HEK293 (cell line): ENCODE data around the gene PATE4.

Experiments used
- CTCF ChIP-seq: fragments of 450-650 bp; formaldehyde crosslinking; IDR thresholded peaks from 2 replicates; pipeline ENCODE4 v1.5.1; 2016; ENCODE audit warnings: missing biosample characterization, missing genetic modification characterization
- GLI4 ChIP-seq: fragments of 450-650 bp; formaldehyde crosslinking; IDR thresholded peaks from 2 replicates; pipeline ENCODE4 v1.5.1; 2016; ENCODE audit warnings: missing biosample characterization, missing genetic modification characterization
- KLF1 ChIP-seq: fragments of 450-650 bp; formaldehyde crosslinking; IDR thresholded peaks from 2 replicates; pipeline ENCODE4 v1.5.1; 2016; ENCODE audit warnings: missing biosample characterization, missing genetic modification characterization
- TCF7L2 ChIP-seq: IDR thresholded peaks from 2 replicates; pipeline ENCODE4 v1.6.1; 2011; ENCODE audit warnings: low read depth, mild to moderate bottlenecking, inconsistent platforms, low read length, moderate library complexity, borderline replicate concordance
- YY1 ChIP-seq: fragments of 450-650 bp; formaldehyde crosslinking; IDR thresholded peaks from 2 replicates; pipeline ENCODE4 v1.5.1; 2018; ENCODE audit warnings: missing biosample characterization, missing genetic modification characterization
- ZBTB21 ChIP-seq: fragments of 450-650 bp; formaldehyde crosslinking; IDR thresholded peaks from 2 replicates; pipeline ENCODE4 v1.5.1; 2017; ENCODE audit warnings: missing biosample characterization, missing genetic modification characterization
- ZBTB49 ChIP-seq: fragments of 450-650 bp; formaldehyde crosslinking; IDR thresholded peaks from 2 replicates; pipeline ENCODE4 v1.5.1; 2016; ENCODE audit warnings: missing biosample characterization, missing genetic modification characterization, low read depth
- ZNF239 ChIP-seq: fragments of 450-650 bp; formaldehyde crosslinking; IDR thresholded peaks from 2 replicates; pipeline ENCODE4 v1.5.1; 2016; ENCODE audit warnings: missing biosample characterization, missing genetic modification characterization
- ZNF274 ChIP-seq, 2 experiments: fragments of 200-500 bp in 1 of 2; fragments of 450-650 bp in 1 of 2; sonication (Bioruptor generic) in 1 of 2; formaldehyde crosslinking in 1 of 2; IDR thresholded peaks; 2 replicates each; pipeline versions ENCODE4 v1.5.1 to v1.6.1; 2014 to 2016; ENCODE audit warnings: borderline replicate concordance in 1 of 2, inconsistent platforms in 1 of 2, low read length in 1 of 2, missing biosample characterization in 1 of 2, missing genetic modification characterization in 1 of 2
- ZNF324 ChIP-seq: fragments of 450-650 bp; formaldehyde crosslinking; IDR thresholded peaks from 2 replicates; pipeline ENCODE4 v1.5.1; 2016; ENCODE audit warnings: missing biosample characterization, missing genetic modification characterization
- ZNF621 ChIP-seq: fragments of 450-650 bp; formaldehyde crosslinking; IDR thresholded peaks from 2 replicates; pipeline ENCODE4 v1.5.1; 2017; ENCODE audit warnings: missing biosample characterization, missing genetic modification characterization
- ZSCAN18 ChIP-seq: fragments of 450-650 bp; formaldehyde crosslinking; IDR thresholded peaks from 2 replicates; pipeline ENCODE4 v1.5.1; 2016; ENCODE audit warnings: missing biosample characterization, missing genetic modification characterization

- TF ChIP-seq ZSCAN18 = no peak
- no peak for TF ChIP-seq CTCF (tag by site-specific recombination)
- TF ChIP-seq GLI4 (tag by site-specific recombination) = no peak
- TF ChIP-seq ZNF324 (tag by site-specific recombination) = no peak
- TF ChIP-seq ZNF239 (tag by site-specific recombination) = no peak
- TF ChIP-seq TCF7L2 = no peak
- TF ChIP-seq ZBTB21 (tag by site-specific recombination) = no peak
- no peak for TF ChIP-seq ZNF274 (IDR thresholded peaks at IDR 0.05; ENCODE audit: low read length)
- TF ChIP-seq ZNF274 (tag by site-specific recombination; IDR thresholded peaks at IDR 0.05; ENCODE audit: borderline replicate concordance) = no peak
- no peak for TF ChIP-seq KLF1 (tag by site-specific recombination)
- no peak for TF ChIP-seq ZNF621
- TF ChIP-seq YY1 = no peak
- TF ChIP-seq ZBTB49 (tag by site-specific recombination) = no peak
These were observed 53.9 kb downstream of the PATE4 start for GRCh38 chr11:125886997-125887372.
